ENCODE results near the gene SMG6.
"Not testable (repeated sequence)": the region's sequence is repeated elsewhere in the genome, so short reads cannot be mapped to it uniquely, and the experiment has no call there.

Gene SMG6

DNA sequence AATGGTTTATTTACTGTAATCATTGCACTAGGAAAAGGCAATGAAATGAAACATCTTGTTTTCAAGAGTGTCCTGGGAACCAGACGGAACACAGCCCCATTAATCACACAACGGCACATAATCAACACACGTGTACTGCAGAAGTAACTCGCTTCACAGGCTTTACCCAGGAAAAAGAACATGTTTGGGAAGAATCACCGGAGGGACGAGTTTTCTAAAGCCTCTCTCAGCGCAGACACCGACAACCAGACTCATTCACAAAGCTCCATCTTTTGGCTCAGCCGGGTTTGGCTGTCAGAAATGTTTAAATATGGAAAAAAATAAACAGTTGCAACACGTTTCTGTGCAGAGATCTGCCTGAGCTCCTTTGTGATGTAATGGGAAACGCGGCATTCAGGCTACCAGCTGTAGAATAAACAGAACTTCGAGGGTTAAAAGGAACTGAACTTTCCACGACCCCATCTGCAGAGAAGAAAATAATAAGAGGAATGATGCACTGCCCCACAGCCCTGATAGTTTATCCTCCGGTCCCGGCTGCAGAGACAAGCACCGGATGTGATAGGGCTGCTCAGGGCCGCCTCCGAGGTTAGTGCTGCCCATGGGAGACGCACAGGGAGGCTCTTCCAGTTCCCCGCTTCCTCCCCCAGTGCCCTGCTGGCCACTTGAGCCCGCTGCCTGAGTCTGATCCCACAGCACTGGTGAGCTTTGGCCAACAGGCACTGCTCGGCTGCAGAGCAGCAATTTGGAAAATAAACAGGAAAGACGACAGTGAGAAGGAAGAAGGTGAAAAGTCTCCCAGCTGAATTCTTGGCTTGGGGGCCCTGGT lies 128.9 kb downstream of the SMG6 start:
- DNase-seq, result no peak

- no peak for DNase-seq
These were observed 129.6 kb downstream of the SMG6 start for GRCh38 chr17:2174014-2174413.

- DNase-seq, result no peak
These were observed 130.6 kb downstream of the SMG6 start for GRCh38 chr17:2172999-2173398.

DNA sequence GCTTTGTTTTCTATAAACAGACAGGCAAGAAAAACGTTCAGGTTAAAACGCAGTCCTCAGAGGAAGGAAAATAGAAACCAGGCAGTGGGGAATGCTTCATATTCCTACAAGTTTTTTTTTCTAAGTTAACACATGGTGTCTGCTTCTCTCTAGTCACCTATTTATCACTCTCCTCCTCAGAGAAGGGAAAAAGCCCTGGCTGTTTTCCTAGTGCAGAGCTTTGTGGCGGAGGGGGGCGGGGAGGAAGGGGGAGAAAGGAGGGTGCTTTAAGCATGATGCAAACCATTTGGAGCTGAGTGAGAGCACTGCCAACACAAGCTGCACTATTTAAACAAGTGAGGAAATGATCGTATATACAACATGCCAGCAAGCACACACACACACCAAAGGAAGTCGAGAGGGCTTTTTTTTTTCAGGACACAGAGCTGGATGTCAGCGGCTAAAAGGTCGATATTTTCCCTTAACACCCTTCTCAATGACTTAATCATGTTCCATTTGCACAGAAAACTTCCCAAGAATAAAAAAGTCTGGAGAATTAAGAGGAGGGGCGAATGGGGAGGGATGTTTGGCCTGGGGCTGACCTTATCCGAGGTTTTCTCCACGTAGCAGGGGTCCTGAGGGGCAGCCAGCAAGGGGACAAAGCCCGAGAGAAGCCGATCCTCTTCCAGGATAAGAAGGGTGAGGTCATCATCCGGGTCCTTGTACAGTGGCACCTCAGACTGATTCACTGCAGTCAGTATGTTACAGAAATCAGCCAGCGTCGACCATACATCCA lies 131.3 kb downstream of the SMG6 start:
- no peak for DNase-seq

GRCh38 chr17:2171702-2172076 lies 131.9 kb downstream of the SMG6 start:
- DNase-seq, result no peak

DNA sequence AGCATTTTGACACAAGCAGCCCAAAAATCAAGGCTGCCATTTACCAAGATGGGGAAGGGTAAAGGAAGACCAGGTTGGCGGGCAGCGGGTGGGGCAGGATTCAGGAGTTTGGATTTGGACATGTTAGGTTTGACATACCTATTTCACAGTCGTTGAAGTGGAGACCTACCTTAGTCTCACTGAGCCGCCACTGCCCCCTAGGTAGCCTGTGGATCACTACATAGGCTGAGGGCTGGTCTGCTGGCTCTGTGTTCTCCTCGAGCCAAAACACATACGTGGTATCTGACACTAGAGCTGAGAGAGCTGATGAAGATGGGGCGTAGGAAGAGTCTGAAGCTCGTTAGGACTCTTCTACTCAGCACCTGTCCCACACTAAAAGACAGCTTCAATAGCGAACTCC lies 133.6 kb downstream of the SMG6 start:
- DNase-seq, result no peak

DNA sequence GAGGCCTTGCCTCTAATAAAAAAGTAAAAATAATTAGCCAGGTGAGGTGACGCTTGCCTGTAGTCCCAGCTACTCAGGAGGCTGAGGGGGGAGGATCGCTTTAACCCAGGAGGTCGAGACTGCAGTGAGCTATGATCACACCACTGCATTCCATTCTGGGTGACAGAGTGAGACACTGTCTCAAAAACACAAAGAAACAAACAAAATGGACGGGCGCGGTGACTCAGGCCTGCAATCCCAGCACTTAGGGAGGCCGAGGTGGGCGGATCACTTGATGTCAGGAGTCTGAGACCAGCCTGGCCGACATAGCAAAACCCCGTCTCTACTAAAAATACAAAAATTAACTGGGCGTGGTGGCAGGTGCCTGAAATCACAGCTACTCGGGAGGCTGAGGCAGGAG lies 137.9 kb downstream of the SMG6 start:
- not testable (repeated sequence) for DNase-seq

DNA sequence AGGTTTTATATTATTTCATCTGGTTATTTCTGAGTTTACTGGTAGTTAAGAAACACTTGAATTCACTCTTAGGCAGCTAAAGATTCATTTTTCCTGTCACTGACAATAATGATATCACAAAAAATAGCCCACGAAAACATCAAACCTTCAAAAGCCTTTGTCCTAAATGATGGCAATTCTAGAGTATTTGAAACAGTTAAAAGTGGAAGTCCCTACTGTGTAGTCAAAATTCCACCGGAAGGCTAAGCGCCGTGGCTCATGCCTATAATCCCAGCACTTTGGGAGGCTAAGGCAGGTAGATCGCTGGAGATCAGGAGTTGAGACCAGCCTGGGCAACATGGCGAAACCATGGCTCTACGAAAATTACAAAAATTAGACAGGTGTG lies 145.2 kb downstream of the SMG6 start:
- DNase-seq, result no peak

- no peak for DNase-seq
These were observed 145.8 kb downstream of the SMG6 start for GRCh38 chr17:2157675-2158395.

DNA sequence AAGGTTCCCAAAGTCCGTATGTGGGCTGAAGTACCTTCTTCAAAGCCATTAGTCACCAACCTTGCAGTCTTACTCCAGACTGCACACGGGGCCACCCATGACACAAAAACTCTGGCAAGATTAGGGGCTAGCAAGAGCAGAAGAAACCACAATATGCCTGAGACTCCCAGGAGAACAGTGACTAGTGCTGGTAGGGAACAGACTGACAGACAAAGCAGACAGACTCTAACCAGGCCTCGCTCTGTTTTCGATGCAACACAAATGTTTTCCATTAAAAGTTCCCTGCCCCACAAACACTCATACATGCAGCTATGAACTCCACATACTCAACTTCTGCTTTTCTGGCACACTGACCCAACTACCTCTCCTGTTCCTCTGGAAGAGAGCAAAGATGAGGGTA lies 146.5 kb downstream of the SMG6 start:
- no peak for DNase-seq

GRCh38 chr17:2156666-2157065 lies 146.9 kb downstream of the SMG6 start:
- DNase-seq, result no peak

GRCh38 chr17:2155573-2155972 lies 148.0 kb downstream of the SMG6 start:
- DNase-seq, result no peak

DNA sequence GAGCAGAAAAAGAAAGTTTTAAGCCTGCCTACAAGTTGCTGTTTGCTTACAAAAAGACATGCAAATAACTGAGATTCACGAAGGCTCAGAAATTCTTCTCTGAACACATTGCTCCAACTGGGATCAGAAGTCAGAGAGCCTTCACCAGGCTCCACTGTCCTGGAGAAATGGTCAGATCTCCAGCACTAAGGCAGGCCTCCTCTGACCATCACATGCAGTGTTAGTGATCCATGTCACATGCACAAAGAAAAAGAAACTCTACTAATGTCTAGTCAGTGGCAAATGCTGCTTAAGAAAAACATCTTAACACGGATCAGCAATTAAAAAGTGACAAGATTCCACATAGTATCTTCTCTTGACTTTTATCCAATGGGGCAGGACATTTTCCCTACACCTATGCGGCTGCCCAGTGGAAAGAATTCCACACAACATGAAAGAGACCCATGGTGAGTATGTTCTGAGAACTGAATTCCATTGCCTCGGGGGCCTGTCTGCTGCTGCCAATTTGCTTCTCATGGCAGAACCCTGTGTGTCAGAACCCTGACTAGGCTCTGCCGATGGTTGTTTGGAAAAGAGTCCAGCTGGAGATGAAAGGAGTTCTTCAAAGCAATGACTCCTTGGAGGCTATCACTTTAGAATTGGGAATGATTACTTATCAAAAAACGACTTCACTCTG lies 152.1 kb downstream of the SMG6 start:
- DNase-seq, result no peak

GRCh38 chr17:2150806-2151205 lies 152.8 kb downstream of the SMG6 start:
- DNase-seq, result no peak

GRCh38 chr17:2149934-2150333 lies 153.7 kb downstream of the SMG6 start:
- DNase-seq, result no peak

DNA sequence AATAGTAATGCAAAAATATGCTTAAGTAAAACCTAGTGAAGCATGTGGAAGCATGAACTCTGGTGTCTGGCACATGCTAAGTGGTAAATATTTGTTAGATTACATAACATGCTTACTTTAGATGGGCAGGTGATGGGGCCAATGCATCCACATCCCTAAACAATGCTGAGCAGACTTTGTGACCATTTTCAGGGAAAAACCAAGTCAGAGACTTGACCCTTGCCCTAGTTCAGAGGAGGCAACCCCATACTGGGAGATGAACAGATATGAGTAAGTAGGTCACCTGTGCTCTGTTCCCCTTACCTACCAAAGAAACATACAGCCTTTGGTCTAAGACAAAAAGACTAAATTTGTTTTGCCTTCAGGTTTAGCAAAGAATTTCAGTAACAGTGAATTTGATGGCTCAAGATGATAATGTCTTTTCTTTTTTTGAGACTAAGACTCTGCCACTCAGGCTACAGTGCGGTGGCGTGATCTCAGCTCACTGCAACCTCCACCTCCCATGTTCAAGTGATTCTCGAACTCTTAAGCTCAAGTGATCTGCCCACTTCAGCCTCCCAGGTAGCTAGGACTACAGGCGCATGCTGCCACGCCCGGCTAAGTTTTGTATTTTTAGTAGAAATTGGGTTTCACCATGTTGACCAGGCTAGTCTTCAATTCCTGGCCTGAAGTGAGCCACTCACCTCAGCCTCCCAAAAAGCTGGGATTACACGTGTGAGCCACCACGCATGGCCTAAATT lies 157.3 kb downstream of the SMG6 start:
- DNase-seq, result no peak

DNA sequence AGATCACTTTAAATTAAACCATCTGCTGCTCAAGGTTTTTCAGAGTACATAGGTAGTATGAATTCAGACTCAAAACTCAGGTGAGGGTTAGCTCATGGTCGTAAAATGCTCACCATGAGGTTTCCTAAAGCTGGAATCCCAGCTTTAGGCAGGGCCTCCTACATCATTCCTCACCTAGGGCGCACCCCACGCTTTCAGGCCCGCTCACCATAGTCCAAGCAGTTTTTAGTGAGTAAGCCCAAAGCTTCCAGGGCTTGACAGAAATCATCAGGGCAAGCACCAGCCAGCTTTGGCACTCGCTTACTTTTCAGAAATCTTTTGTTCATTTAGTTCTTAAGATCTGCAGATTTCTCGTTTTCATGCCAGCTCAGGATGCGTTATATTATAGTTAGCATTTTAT lies 158.9 kb downstream of the SMG6 start:
- no peak for DNase-seq

DNA sequence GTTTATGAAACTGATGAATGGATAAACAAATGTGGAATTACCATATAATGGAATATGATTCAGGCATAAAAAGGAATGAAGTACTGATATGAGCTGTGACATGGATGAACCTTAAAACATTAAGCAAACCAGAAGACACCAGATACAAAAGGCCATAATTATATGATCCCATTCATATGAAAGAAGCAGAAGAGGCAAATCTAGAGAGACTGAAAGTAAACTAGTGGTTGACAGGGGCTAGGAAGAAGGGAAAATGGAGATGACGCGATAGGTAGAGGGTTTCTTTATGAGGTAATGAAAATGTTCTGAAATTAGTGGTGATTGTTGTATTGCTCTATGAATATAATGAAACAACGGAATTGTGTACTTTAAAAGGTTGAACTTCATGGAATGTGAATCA lies 160.3 kb downstream of the SMG6 start:
- no peak for DNase-seq

- not testable (repeated sequence) for DNase-seq
These were observed 160.9 kb downstream of the SMG6 start for GRCh38 chr17:2142682-2143081.

GRCh38 chr17:2140683-2141082 lies 162.9 kb downstream of the SMG6 start:
- DNase-seq, result no peak

DNA sequence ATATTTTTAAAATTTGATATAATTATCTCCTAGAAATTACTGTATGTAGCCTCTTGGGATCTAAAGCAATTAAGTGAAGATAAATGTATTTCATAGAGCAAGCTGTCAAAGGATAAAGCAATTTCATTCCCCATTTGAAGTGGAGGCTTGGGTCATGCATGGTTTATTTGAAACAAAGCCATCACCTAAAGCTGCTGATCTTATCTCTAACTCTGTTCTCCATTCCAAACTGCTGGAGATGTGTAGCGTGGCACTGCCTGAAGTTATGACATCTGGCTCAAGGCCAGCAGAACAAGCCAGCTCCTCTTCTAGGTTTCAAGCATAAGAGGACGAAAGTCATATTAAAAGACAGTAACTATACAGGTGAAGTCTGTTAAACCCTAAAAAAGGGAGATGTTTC lies 164.8 kb downstream of the SMG6 start:
- DNase-seq, result no peak

DNA sequence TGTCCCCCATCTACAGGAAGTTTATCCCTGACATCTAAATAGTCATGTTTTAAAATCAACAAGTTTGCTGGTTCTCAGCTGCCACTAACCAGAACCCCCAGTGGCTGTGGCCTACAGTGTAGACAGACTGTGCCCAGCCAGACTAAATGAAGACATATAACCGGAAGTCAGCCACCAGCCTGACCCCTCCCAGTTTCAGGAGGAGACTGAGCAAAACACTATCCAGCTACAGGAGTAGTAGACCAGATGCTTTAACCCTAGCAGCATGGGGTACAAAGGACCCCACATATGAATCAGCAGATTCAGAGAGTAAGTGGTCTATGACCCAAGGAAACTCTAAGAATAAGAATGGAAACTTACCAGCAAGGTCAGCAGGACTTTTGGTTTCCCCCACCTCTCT lies 165.3 kb downstream of the SMG6 start:
- DNase-seq, result no peak
